PC-3 (cell line): ENCODE measurements around the gene ATP1B2. TPM values are rescaled to one million over a fixed set of nuclear protein-coding genes. Genes with fewer than 3 reads are reported as not detected.
A peak's percentile ranks its signal among the peaks of the same experiment; 100 is the strongest.

ENCODE experiments used
- ATAC-seq: fragments of 200-7000 bp; cut with Tn5 transposase; 2 replicates; pipeline ENCODE4 v1.9.1; 2020; ENCODE audit warnings: mild to moderate bottlenecking, moderate library complexity
- BruUV-seq: library from RNA; stranded (reverse); fragments of 400-500 nt; replicated peaks from 2 replicates; lab custom pipeline; 2021; lab: Mats Ljungman, UMichigan
- CTCF ChIA-PET: fragments of 300-600 bp; sonication (Branson Sonifier 250); formaldehyde crosslinking; loops from one replicate; lab custom pipeline; 2022; ENCODE audit warnings: antibody characterized with exemption; lab: Charles Lee
- POLR2A ChIA-PET: fragments of 300-600 bp; sonication (Branson Sonifier 250); formaldehyde crosslinking; loops from one replicate; lab custom pipeline; 2022; ENCODE audit warnings: antibody characterized with exemption; ENCODE audit not compliant: unreplicated experiment; lab: Charles Lee
- DNase-seq: peaks from one replicate; pipeline ENCODE4 v3.0.0-alpha.2; 2015
- H2AFZ ChIP-seq: fragments of 300-600 bp; sonication (generic); 2 replicates; pipeline ENCODE4 v1.6.0; 2016; ENCODE audit warnings: antibody characterized with exemption, low read length
- H3F3A ChIP-seq: fragments of 300-600 bp; sonication (generic); one replicate; pipeline ENCODE4 v1.6.0; 2017; ENCODE audit warnings: antibody characterized with exemption, low read length, control low read depth, mild to moderate bottlenecking; ENCODE audit not compliant: unreplicated experiment
- H3K27ac ChIP-seq: fragments of 300-600 bp; sonication (generic); 2 replicates; pipeline ENCODE4 v1.5.1; 2016; ENCODE audit warnings: mild to moderate bottlenecking, low read length
- H3K27me3 ChIP-seq: fragments of 300-600 bp; sonication (generic); 2 replicates; pipeline ENCODE4 v1.6.1; 2016; ENCODE audit warnings: low read length, mixed read lengths
- H3K36me3 ChIP-seq: fragments of 300-600 bp; sonication (generic); 2 replicates; pipeline ENCODE4 v1.6.1; 2016; ENCODE audit warnings: low read depth, mixed run types, low read length, mixed read lengths
- H3K4me1 ChIP-seq: fragments of 300-600 bp; sonication (generic); 2 replicates; pipeline ENCODE4 v1.5.1; 2016; ENCODE audit warnings: low read length; ENCODE audit not compliant: insufficient read depth
- H3K4me2 ChIP-seq: fragments of 300-600 bp; sonication (generic); 2 replicates; pipeline ENCODE4 v1.6.0; 2016; ENCODE audit warnings: low read length
- H3K4me3 ChIP-seq: fragments of 300-600 bp; sonication (generic); 2 replicates; pipeline ENCODE4 v1.5.1; 2016; ENCODE audit warnings: mild to moderate bottlenecking, low read length, mixed read lengths
- H3K79me2 ChIP-seq: fragments of 300-600 bp; sonication (generic); 2 replicates; pipeline ENCODE4 v1.6.1; 2017; ENCODE audit warnings: low read length, mixed read lengths
- H3K9ac ChIP-seq: fragments of 300-600 bp; sonication (generic); 2 replicates; pipeline ENCODE4 v1.6.0; 2016; ENCODE audit warnings: mild to moderate bottlenecking, low read length
- H3K9me2 ChIP-seq: fragments of 300-600 bp; sonication (generic); replicated peaks from 2 replicates; pipeline ENCODE4 v1.6.1; 2016; ENCODE audit warnings: mixed run types, low read length, mixed read lengths
- H3K9me3 ChIP-seq: fragments of 300-600 bp; sonication (generic); 2 replicates; pipeline ENCODE4 v1.6.1; 2016; ENCODE audit warnings: low read length, mixed read lengths
- H4K20me1 ChIP-seq: fragments of 300-600 bp; sonication (generic); 2 replicates; pipeline ENCODE4 v1.6.1; 2016; ENCODE audit warnings: low read length, mixed read lengths
- EZH2 ChIP-seq: fragments of 300-600 bp; sonication (generic); IDR thresholded peaks from one replicate; pipeline ENCODE4 v1.6.1; 2017; ENCODE audit warnings: antibody characterized with exemption, mild to moderate bottlenecking, low read length; ENCODE audit not compliant: unreplicated experiment
- EZH2phosphoT487 ChIP-seq: fragments of 300-600 bp; sonication (generic); IDR thresholded peaks from 2 replicates; pipeline ENCODE4 v1.6.1; 2018; ENCODE audit warnings: mild to moderate bottlenecking, antibody characterized with exemption, low read length, borderline replicate concordance
- intact Hi-C: fragments of 100-400 bp; cut with micrococcal nuclease; formaldehyde crosslinking; loops from 2 replicates; pipeline ENCODE4 v1.9.0; 2023
- total RNA-seq: library from RNA; depleted of rRNA; stranded (reverse); fragments of >200 nt; gene quantifications from 2 replicates; pipeline ENCODE4 v1.2.3, GENCODE V29; 2014
- TF ChIP-seq, protein P1 (sequence below): fragments of 300-600 bp; sonication (generic); conservative IDR thresholded peaks from 2 replicates; pipeline ENCODE4 v1.5.1; 2017; ENCODE audit warnings: antibody characterized with exemption, low read depth, mild to moderate bottlenecking, low read length

Gene ATP1B2
- total RNA-seq, 1 experiment from 2014 or later: not detected

DNA sequence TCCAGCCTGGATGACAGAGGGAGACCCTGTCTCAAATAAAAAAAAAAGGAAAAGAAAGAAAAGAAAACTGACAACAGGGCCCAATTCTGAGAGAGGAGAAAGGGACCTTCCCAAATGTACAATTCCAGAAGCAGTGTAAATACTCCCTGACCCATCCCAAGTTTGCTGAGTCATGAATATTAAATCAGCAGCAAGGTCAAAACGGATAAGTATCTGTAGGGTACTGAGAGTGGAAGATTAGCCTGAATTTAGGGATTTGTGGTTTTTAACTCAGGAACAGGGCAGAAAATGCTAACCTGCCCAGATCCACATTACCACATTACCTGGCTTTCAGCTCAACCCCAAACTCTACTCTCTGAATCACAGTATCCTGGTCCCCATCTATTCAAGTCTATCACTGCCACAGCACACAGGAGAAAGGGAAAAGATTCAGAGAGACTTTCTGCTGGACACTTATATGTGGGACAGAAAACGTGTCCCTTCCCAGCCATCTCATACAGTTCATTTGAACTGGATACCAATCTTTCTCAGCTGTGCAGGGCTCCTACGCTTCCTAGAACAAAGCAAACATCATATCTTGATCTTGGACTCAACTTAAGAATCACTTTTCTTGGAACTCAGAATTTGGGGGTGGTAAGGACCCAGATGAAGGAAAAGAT lies 39.0 kb upstream of the ATP1B2 start:
- H3K4me1 ChIP-seq: peaks cover 19% of the 10 kb centered on the region
- intact Hi-C loops: no loop called here
- no peak for TF ChIP-seq EZH2phosphoT487
- ChIA-PET CTCF (no interaction called here), POLR2A (no interaction called here)
- peaks cover 59% of the 10 kb centered on the region for H3K79me2 ChIP-seq
- H3K36me3 ChIP-seq: no peaks in the 10 kb centered on the region
- no peak overlapping the region for H3K27ac ChIP-seq
- H3K4me2 ChIP-seq: peak overlapping the region; percentile 91
- no peaks in the 10 kb centered on the region for H3K9me3 ChIP-seq
- no peak overlapping the region for H2AFZ ChIP-seq
- no peaks in the 10 kb centered on the region for H3K27me3 ChIP-seq
- no TSS peak for BruUV-seq
- no peaks in the 10 kb centered on the region for H3K9me2 ChIP-seq
- no peak overlapping the region for H3K9ac ChIP-seq
- ATAC-seq: no peak
- no peak for DNase-seq
- peak overlapping the region; percentile 95; the same call in 1 of the 2 replicates for H3K4me3 ChIP-seq
- no peaks in the 10 kb centered on the region for H3F3A ChIP-seq
- peaks cover 8% of the 10 kb centered on the region; the same call in 1 of the 2 replicates for H4K20me1 ChIP-seq

DNA sequence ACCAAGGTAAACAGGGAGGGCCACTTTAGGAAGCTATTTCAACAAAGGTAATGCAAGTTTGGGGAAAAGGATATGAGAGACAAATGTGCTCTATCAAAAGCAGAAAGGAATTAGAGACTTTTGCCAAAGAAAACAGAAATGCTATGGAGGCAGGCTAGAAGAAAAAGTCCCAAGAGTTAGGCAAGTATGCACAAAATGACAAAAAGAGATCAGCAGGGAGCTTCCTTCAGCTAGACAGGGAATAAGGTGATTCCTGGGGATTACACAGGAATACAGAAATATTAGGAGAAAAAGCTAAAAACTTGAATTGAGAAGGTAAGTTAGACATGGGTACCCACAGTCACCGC lies 38.5 kb upstream of the ATP1B2 start:
- Histone ChIP-seq H3K9me3 (no peaks in the 10 kb centered on the region), H3K79me2 (peaks cover 58% of the 10 kb centered on the region), H3K9me2 (no peaks in the 10 kb centered on the region), H3K4me3 (peak overlapping the region; percentile 95), H4K20me1 (peaks cover 8% of the 10 kb centered on the region; the same call in 1 of the 2 replicates), H3K4me1 (peaks cover 19% of the 10 kb centered on the region), H3K9ac (no peak overlapping the region), H2AFZ (no peak overlapping the region), H3K27me3 (no peaks in the 10 kb centered on the region), H3K27ac (no peak overlapping the region), H3F3A (no peaks in the 10 kb centered on the region), H3K36me3 (no peaks in the 10 kb centered on the region), H3K4me2 (peak overlapping the region; percentile 91)
- DNase-seq (no peak), ATAC-seq (no peak)
- intact Hi-C loops: no loop called here
- ChIA-PET POLR2A (no interaction called here), CTCF (no interaction called here)
- BruUV-seq: no TSS peak
- TF ChIP-seq EZH2phosphoT487: no peak
- TF ChIP-seq EZH2: no peak
- TF ChIP-seq, protein P1, sequence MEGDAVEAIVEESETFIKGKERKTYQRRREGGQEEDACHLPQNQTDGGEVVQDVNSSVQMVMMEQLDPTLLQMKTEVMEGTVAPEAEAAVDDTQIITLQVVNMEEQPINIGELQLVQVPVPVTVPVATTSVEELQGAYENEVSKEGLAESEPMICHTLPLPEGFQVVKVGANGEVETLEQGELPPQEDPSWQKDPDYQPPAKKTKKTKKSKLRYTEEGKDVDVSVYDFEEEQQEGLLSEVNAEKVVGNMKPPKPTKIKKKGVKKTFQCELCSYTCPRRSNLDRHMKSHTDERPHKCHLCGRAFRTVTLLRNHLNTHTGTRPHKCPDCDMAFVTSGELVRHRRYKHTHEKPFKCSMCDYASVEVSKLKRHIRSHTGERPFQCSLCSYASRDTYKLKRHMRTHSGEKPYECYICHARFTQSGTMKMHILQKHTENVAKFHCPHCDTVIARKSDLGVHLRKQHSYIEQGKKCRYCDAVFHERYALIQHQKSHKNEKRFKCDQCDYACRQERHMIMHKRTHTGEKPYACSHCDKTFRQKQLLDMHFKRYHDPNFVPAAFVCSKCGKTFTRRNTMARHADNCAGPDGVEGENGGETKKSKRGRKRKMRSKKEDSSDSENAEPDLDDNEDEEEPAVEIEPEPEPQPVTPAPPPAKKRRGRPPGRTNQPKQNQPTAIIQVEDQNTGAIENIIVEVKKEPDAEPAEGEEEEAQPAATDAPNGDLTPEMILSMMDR: no peak

DNA sequence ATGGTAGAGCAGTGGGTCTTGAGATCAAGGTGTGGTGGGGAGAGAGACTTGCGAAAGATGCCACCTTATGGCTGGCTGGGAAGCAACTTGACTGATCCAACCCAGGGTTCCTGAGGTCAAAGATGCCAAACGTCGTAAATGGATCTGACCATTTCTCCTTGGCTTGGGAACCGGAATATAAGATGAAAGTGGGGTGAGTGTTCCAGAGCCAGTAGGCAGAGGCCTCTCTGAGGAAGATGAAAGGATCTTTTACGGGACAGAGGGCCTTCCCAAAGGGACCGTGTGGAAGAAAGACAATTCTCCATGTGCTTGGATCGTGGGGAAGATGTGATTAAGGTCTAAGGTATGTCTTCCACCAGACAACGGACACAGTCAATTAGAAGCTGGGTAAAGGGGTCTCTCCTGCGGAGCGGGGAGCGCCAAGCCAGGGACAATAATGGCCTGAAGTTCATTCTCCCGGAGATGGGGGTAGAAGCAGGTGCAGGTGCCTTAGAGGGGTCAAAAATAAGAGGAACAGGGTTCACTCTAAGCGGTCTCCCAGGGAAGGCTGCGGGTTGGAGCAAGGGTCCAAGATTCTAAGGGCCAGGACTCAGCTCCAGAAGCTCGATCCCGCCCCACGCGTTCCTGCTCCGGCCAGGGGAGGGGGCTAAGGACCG lies 36.8 kb upstream of the ATP1B2 start:
- ATAC-seq: no peak
- TF ChIP-seq, protein P1: peak; percentile 26; the same call in 1 of the 2 replicates
- no peak for TF ChIP-seq EZH2
- no peak for TF ChIP-seq EZH2phosphoT487
- Histone ChIP-seq H3K79me2 (peaks cover 53% of the 10 kb centered on the region), H3K27me3 (no peaks in the 10 kb centered on the region), H3K9me2 (no peaks in the 10 kb centered on the region), H3K9me3 (no peaks in the 10 kb centered on the region), H3K9ac (peak overlapping the region; percentile 85), H3F3A (no peaks in the 10 kb centered on the region), H3K36me3 (no peaks in the 10 kb centered on the region), H3K4me3 (peak overlapping the region; percentile 95), H3K27ac (peak overlapping the region; percentile 36), H4K20me1 (peaks cover 8% of the 10 kb centered on the region; the same call in 1 of the 2 replicates), H3K4me2 (peak overlapping the region; percentile 91), H3K4me1 (peaks cover 19% of the 10 kb centered on the region), H2AFZ (peak overlapping the region; percentile 71)
- DNase-seq: peak; percentile 36
- BruUV-seq: TSS peak; percentile 47
- intact Hi-C loops: no loop called here
- POLR2A ChIA-PET: no interaction called here
- CTCF ChIA-PET: no interaction called here
